ENCODE measurements around the gene APOE. TPM values are rescaled to one million over a fixed set of nuclear protein-coding genes. Genes with fewer than 3 reads are reported as not detected.

Gene APOE
- 9.7 to 22.0 TPM (median 15.3 TPM) in 5 replicates for total RNA-seq (2022; extraction: Qiagen RNA extraction; ENCODE audit: low read depth)

GRCh38 chr19:44905437-44906160 lies at the start of gene APOE:
APOE (plus strand) TSS chr19:44905796; CDS start chr19:44906625, 829 bp downstream.

GRCh38 chr19:44891016-44891882 lies 14.3 kb upstream of the APOE start, which contains the start of gene TOMM40:
TOMM40 (plus strand) TSS chr19:44891254; CDS start chr19:44891416, 162 bp downstream.

GRCh38 chr19:44914433-44915206 lies 9.0 kb downstream of the APOE start, which contains the start of gene APOC1:
APOC1 (plus strand) TSS chr19:44914608; CDS start chr19:44914892, 284 bp downstream.

GRCh38 chr19:44942067-44942571 lies 36.5 kb downstream of the APOE start, which contains the start of gene APOC4:
APOC4 (plus strand) TSS chr19:44942237; CDS start chr19:44942278, 41 bp downstream.

GRCh38 chr19:44954649-44955504 lies 49.3 kb downstream of the APOE start, which contains the start of gene CLPTM1:
CLPTM1 (plus strand) TSS chr19:44955380; CDS start chr19:44955396, 16 bp downstream.

Other genes with a start within 250 kb of the APOE start
- gene CEACAM19, start 234.3 kb upstream of the APOE start, total RNA-seq (2022; extraction: Qiagen RNA extraction; ENCODE audit: low read depth) = 6.6 to 13.0 TPM (median 10.0 TPM) in 5 replicates
- gene CEACAM16, start 206.6 kb upstream of the APOE start, total RNA-seq (2022; extraction: Qiagen RNA extraction; ENCODE audit: low read depth) = 0.08 to 0.19 TPM (median 0.16 TPM) in 3 of 5 replicates, not detected in the others
- 31.6 to 92.9 TPM (median 77.1 TPM) in 5 replicates for gene BCL3, start 157.1 kb upstream of the APOE start, total RNA-seq (2022; extraction: Qiagen RNA extraction; ENCODE audit: low read depth)
- gene CBLC, start 127.9 kb upstream of the APOE start, total RNA-seq (2022; extraction: Qiagen RNA extraction; ENCODE audit: low read depth) = not detected in 5 replicates
- 46.2 to 95.2 TPM (median 82.2 TPM) in 5 replicates for gene BCAM, start 96.7 kb upstream of the APOE start, total RNA-seq (2022; extraction: Qiagen RNA extraction; ENCODE audit: low read depth)
- 66.5 to 87.0 TPM (median 80.6 TPM) in 5 replicates for gene NECTIN2, start 59.5 kb upstream of the APOE start, total RNA-seq (2022; extraction: Qiagen RNA extraction; ENCODE audit: low read depth)
- gene TOMM40, start 14.5 kb upstream of the APOE start, total RNA-seq (2022; extraction: Qiagen RNA extraction; ENCODE audit: low read depth) = 157 to 269 TPM (median 249 TPM) in 5 replicates
- 106 to 124 TPM (median 109 TPM) in 5 replicates for gene APOC1, start 8.8 kb downstream of the APOE start, total RNA-seq (2022; extraction: Qiagen RNA extraction; ENCODE audit: low read depth)
- gene APOC4, start 36.4 kb downstream of the APOE start, total RNA-seq (2022; extraction: Qiagen RNA extraction; ENCODE audit: low read depth) = not detected in 5 replicates
- not detected in 5 replicates for gene APOC2, start 40.3 kb downstream of the APOE start, total RNA-seq (2022; extraction: Qiagen RNA extraction; ENCODE audit: low read depth)
- 105 to 202 TPM (median 186 TPM) in 5 replicates for gene CLPTM1, start 49.6 kb downstream of the APOE start, total RNA-seq (2022; extraction: Qiagen RNA extraction; ENCODE audit: low read depth)
- gene RELB, start 95.7 kb downstream of the APOE start, total RNA-seq (2022; extraction: Qiagen RNA extraction; ENCODE audit: low read depth) = 21.5 to 47.3 TPM (median 39.4 TPM) in 5 replicates
- gene CLASRP, start 133.2 kb downstream of the APOE start, total RNA-seq (2022; extraction: Qiagen RNA extraction; ENCODE audit: low read depth) = 53.3 to 78.2 TPM (median 70.7 TPM) in 5 replicates
- 5.5 to 12.5 TPM (median 11.8 TPM) in 5 replicates for gene ZNF296, start 170.7 kb downstream of the APOE start, total RNA-seq (2022; extraction: Qiagen RNA extraction; ENCODE audit: low read depth)
- 75.9 to 97.8 TPM (median 96.0 TPM) in 5 replicates for gene GEMIN7, start 173.5 kb downstream of the APOE start, total RNA-seq (2022; extraction: Qiagen RNA extraction; ENCODE audit: low read depth)
- gene PPP1R37, start 187.4 kb downstream of the APOE start, total RNA-seq (2022; extraction: Qiagen RNA extraction; ENCODE audit: low read depth) = 23.1 to 37.0 TPM (median 36.1 TPM) in 5 replicates